ENCODE measurements around the gene OFD1. TPM values are rescaled to one million over a fixed set of nuclear protein-coding genes. Genes with fewer than 3 reads are reported as not detected.

The OFD1 gene
- total RNA-seq, 1 experiment from 2014 or later, result 14.4 TPM

DNA sequence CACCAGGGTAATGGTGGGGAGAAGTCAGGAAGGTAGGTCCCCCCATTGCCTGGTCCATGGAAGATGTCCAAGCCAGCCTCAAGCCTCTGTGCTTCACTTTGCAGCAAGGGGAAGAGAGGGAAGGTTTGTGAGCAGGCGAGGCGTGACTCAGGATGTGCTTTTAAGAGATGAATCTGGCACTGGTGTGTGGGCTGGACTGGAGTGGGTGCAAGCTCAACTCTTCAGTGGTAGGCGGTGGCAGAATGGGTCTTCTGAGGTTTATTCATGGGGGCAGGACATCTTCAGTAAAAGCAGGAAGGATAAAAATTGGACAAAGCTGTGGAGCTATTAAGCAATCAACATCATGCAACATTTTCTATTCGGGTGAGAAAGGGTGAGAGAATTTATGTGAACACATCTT, 63.0 kb downstream of the OFD1 start:
- Histone ChIP-seq H4K20me1 (ENCODE audit: low read length) (no peaks in the 10 kb centered on the region), H3K9me3 (ENCODE audit: low read length) (no peaks in the 10 kb centered on the region), H3K36me3 (ENCODE audit: low read depth, low read length) (no peaks in the 10 kb centered on the region), H3K4me1 (ENCODE audit: insufficient read depth, low read length) (no peaks in the 10 kb centered on the region), H2AFZ (ENCODE audit: low read length) (no peak overlapping the region), H3K9me2 (replicated peaks; ENCODE audit: low read length) (no peaks in the 10 kb centered on the region), H3K4me2 (ENCODE audit: low read length) (no peak overlapping the region), H3K27ac (ENCODE audit: low read length) (no peak overlapping the region), H3K4me3 (ENCODE audit: low read length) (no peak overlapping the region), H3K27me3 (ENCODE audit: low read length) (no peaks in the 10 kb centered on the region), H3K9ac (ENCODE audit: low read length) (no peak overlapping the region), H3K79me2 (ENCODE audit: low read length) (no peaks in the 10 kb centered on the region), H3F3A (ENCODE audit: low read length, unreplicated experiment) (no peaks in the 10 kb centered on the region)
- ATAC-seq, result no peak
- no TSS peak for BruUV-seq (replicated peaks)
- ChIA-PET CTCF (no interaction called here), POLR2A (ENCODE audit: unreplicated experiment) (no interaction called here)
- TF ChIP-seq, protein P1, sequence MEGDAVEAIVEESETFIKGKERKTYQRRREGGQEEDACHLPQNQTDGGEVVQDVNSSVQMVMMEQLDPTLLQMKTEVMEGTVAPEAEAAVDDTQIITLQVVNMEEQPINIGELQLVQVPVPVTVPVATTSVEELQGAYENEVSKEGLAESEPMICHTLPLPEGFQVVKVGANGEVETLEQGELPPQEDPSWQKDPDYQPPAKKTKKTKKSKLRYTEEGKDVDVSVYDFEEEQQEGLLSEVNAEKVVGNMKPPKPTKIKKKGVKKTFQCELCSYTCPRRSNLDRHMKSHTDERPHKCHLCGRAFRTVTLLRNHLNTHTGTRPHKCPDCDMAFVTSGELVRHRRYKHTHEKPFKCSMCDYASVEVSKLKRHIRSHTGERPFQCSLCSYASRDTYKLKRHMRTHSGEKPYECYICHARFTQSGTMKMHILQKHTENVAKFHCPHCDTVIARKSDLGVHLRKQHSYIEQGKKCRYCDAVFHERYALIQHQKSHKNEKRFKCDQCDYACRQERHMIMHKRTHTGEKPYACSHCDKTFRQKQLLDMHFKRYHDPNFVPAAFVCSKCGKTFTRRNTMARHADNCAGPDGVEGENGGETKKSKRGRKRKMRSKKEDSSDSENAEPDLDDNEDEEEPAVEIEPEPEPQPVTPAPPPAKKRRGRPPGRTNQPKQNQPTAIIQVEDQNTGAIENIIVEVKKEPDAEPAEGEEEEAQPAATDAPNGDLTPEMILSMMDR (conservative IDR thresholded peaks at IDR 0.05; ENCODE audit: low read depth, low read length), result no peak
- TF ChIP-seq EZH2 (IDR thresholded peaks at IDR 0.05; ENCODE audit: low read length, unreplicated experiment) (no peak), EZH2phosphoT487 (IDR thresholded peaks at IDR 0.05; ENCODE audit: borderline replicate concordance, low read length) (no peak)
- intact Hi-C loops (cut with micrococcal nuclease), result no loop called here
- DNase-seq, result no peak

DNA sequence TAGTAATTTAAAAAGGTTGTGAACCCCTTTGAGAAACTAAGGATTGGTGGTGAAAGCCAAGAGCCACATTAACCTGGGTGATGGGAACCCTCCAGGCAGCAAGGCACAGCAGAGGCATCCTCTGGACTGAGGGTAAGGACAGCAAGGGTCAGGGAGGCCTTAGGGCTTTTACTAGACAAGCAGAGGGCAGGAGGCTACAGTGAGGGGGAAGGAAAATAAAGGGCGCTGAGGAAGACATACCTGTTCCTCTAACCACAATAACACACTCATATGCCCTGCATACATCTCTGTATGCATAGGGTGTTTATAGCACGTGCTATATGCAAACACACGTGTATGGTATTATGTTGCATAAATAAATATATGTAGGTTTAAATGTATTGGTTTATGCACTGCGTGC, 63.6 kb downstream of the OFD1 start:
- no peak for DNase-seq
- Histone ChIP-seq H3K9me3 (ENCODE audit: low read length) (no peaks in the 10 kb centered on the region), H3K9ac (ENCODE audit: low read length) (no peak overlapping the region), H3K4me3 (ENCODE audit: low read length) (no peak overlapping the region), H2AFZ (ENCODE audit: low read length) (no peak overlapping the region), H3K4me1 (ENCODE audit: insufficient read depth, low read length) (no peaks in the 10 kb centered on the region), H3K27ac (ENCODE audit: low read length) (no peak overlapping the region), H3K9me2 (replicated peaks; ENCODE audit: low read length) (no peaks in the 10 kb centered on the region), H3K79me2 (ENCODE audit: low read length) (no peaks in the 10 kb centered on the region), H3K4me2 (ENCODE audit: low read length) (no peak overlapping the region), H4K20me1 (ENCODE audit: low read length) (no peaks in the 10 kb centered on the region), H3K27me3 (ENCODE audit: low read length) (no peaks in the 10 kb centered on the region), H3K36me3 (ENCODE audit: low read depth, low read length) (no peaks in the 10 kb centered on the region), H3F3A (ENCODE audit: low read length, unreplicated experiment) (no peaks in the 10 kb centered on the region)
- POLR2A ChIA-PET (ENCODE audit: unreplicated experiment), result no interaction called here
- intact Hi-C loops (cut with micrococcal nuclease), result no loop called here
- CTCF ChIA-PET, result no interaction called here
- ATAC-seq, result no peak
- no TSS peak for BruUV-seq (replicated peaks)
- TF ChIP-seq EZH2phosphoT487 (IDR thresholded peaks at IDR 0.05; ENCODE audit: borderline replicate concordance, low read length), result no peak
- TF ChIP-seq EZH2 (IDR thresholded peaks at IDR 0.05; ENCODE audit: low read length, unreplicated experiment), result no peak
- TF ChIP-seq, protein P1 (conservative IDR thresholded peaks at IDR 0.05; ENCODE audit: low read depth, low read length), result no peak

DNA sequence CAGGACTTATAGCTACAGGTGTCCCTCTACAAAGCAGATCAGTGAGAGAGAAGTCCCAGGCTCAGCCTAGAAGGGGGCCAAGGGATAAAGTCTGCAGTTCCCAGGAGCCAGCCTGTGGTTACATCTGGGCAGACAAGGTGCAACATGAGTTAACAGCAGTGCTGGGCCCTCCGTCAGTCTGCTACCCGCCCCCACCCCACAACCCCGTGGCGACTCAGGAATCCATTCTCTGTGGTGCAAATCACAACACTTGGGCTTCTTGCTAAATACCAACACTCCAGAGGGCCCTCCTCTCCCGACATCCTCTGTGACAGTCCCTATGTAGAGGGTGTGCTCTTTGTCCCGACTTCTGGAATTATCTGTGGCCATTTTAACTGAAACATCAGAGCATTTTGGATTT, 68.6 kb downstream of the OFD1 start:
- Histone ChIP-seq H3K27ac (ENCODE audit: low read length) (no peak overlapping the region), H3K4me2 (ENCODE audit: low read length) (no peak overlapping the region), H3K4me1 (ENCODE audit: insufficient read depth, low read length) (no peaks in the 10 kb centered on the region), H4K20me1 (ENCODE audit: low read length) (no peaks in the 10 kb centered on the region), H3K27me3 (ENCODE audit: low read length) (peaks cover 20% of the 10 kb centered on the region; the same call in 1 of the 2 replicates), H3K9ac (ENCODE audit: low read length) (no peak overlapping the region), H2AFZ (ENCODE audit: low read length) (no peak overlapping the region), H3K4me3 (ENCODE audit: low read length) (no peak overlapping the region), H3K9me3 (ENCODE audit: low read length) (no peaks in the 10 kb centered on the region), H3F3A (ENCODE audit: low read length, unreplicated experiment) (no peaks in the 10 kb centered on the region), H3K9me2 (replicated peaks; ENCODE audit: low read length) (no peaks in the 10 kb centered on the region), H3K36me3 (ENCODE audit: low read depth, low read length) (no peaks in the 10 kb centered on the region), H3K79me2 (ENCODE audit: low read length) (no peaks in the 10 kb centered on the region)
- ATAC-seq, result no peak
- intact Hi-C loops (cut with micrococcal nuclease), result no loop called here
- no peak for DNase-seq
- ChIA-PET CTCF (no interaction called here), POLR2A (ENCODE audit: unreplicated experiment) (no interaction called here)
- no TSS peak for BruUV-seq (replicated peaks)
- TF ChIP-seq, protein P1 (conservative IDR thresholded peaks at IDR 0.05; ENCODE audit: low read depth, low read length), result no peak
- TF ChIP-seq EZH2phosphoT487 (IDR thresholded peaks at IDR 0.05; ENCODE audit: borderline replicate concordance, low read length) (no peak), EZH2 (IDR thresholded peaks at IDR 0.05; ENCODE audit: low read length, unreplicated experiment) (no peak)

All from PC-3 (cell line).